Measurements from ENCODE around the gene NACA2.

The NACA2 gene

GRCh38 chr17:61619493-61619892 is 28.5 kb upstream of the NACA2 start:
- H3K27ac Mint-ChIP-seq: no peak overlapping the region
- H3K27me3 Mint-ChIP-seq: peaks cover 1% of the 10 kb centered on the region
- intact Hi-C loops (cut with micrococcal nuclease): no loop called here
- no peaks in the 10 kb centered on the region for H3K4me1 Mint-ChIP-seq (ENCODE audit: low read depth)
- H3K9me3 Mint-ChIP-seq: peaks cover 28% of the 10 kb centered on the region
- H3K36me3 Mint-ChIP-seq (ENCODE audit: low read depth): no peaks in the 10 kb centered on the region
- no peak overlapping the region for H3K4me3 Mint-ChIP-seq

DNA sequence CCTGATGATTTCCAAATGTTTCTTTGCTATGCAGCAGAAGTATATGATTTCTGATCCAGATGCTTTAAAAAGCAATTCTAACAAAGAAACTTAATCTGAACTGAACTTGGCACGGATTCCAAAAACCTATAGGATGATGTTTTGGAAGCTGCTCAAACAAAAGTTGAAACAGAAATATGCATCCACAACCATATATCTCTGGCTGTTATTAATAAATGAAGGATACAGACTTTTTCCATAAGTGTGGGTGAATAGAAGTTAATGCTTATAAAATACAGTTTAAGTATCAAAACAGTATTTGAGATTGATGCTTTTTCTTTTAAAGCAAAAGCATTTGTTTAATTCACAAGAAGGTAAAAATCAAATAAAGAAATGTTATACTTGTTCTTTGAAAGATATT is 27.9 kb upstream of the NACA2 start:
- Mint-ChIP-seq H3K9me3 (peaks cover 28% of the 10 kb centered on the region), H3K27me3 (peaks cover 1% of the 10 kb centered on the region), H3K4me1 (ENCODE audit: low read depth) (no peaks in the 10 kb centered on the region), H3K27ac (no peak overlapping the region), H3K4me3 (no peak overlapping the region), H3K36me3 (ENCODE audit: low read depth) (no peaks in the 10 kb centered on the region)
- intact Hi-C loops (cut with micrococcal nuclease): no loop called here

- peaks cover 28% of the 10 kb centered on the region for H3K9me3 Mint-ChIP-seq
- H3K4me3 Mint-ChIP-seq: no peak overlapping the region
- H3K27me3 Mint-ChIP-seq: peaks cover 1% of the 10 kb centered on the region
- intact Hi-C loops (cut with micrococcal nuclease): no loop called here
- H3K4me1 Mint-ChIP-seq (ENCODE audit: low read depth): no peaks in the 10 kb centered on the region
- no peak overlapping the region for H3K27ac Mint-ChIP-seq
- H3K36me3 Mint-ChIP-seq (ENCODE audit: low read depth): no peaks in the 10 kb centered on the region
Observed at GRCh38 chr17:61617330-61617729, 26.3 kb upstream of the NACA2 start.

GRCh38 chr17:61616783-61617182 is 25.8 kb upstream of the NACA2 start:
- Mint-ChIP-seq H3K4me1 (ENCODE audit: low read depth) (no peaks in the 10 kb centered on the region), H3K27me3 (peaks cover 1% of the 10 kb centered on the region), H3K36me3 (ENCODE audit: low read depth) (no peaks in the 10 kb centered on the region), H3K27ac (no peak overlapping the region), H3K4me3 (no peak overlapping the region), H3K9me3 (peaks cover 28% of the 10 kb centered on the region)
- intact Hi-C loops (cut with micrococcal nuclease): no loop called here

- Mint-ChIP-seq H3K27ac (no peak overlapping the region), H3K27me3 (peaks cover 1% of the 10 kb centered on the region), H3K36me3 (ENCODE audit: low read depth) (no peaks in the 10 kb centered on the region), H3K9me3 (peaks cover 13% of the 10 kb centered on the region), H3K4me1 (ENCODE audit: low read depth) (no peaks in the 10 kb centered on the region), H3K4me3 (no peak overlapping the region)
- intact Hi-C loops (cut with micrococcal nuclease): no loop called here
Observed at GRCh38 chr17:61614219-61614618, 23.2 kb upstream of the NACA2 start.

- Mint-ChIP-seq H3K9me3 (no peaks in the 10 kb centered on the region), H3K4me3 (no peak overlapping the region), H3K4me1 (ENCODE audit: low read depth) (no peaks in the 10 kb centered on the region), H3K27me3 (no peaks in the 10 kb centered on the region), H3K36me3 (ENCODE audit: low read depth) (no peaks in the 10 kb centered on the region), H3K27ac (no peak overlapping the region)
- intact Hi-C loops (cut with micrococcal nuclease): no loop called here
Observed at GRCh38 chr17:61611323-61611722, 20.3 kb upstream of the NACA2 start.

DNA sequence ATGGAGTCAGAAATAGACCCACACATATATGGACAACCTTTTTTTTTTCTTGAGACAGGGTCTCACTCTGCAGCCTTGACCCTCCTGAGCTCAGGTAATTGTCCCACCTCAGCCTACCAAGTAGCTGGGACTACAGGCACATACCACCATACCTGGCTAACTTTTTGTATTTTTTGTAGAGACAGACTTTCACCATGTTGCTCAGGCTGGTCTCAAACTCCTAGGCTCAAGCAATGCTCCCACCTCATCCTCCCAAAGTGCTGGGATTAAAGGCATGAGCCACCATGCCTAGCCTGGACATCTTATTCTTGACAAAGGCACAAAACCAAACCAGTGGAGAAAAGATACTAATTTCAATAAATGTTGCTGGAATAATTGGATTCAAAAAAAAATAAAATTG is 14.7 kb upstream of the NACA2 start:
- H3K4me1 Mint-ChIP-seq (ENCODE audit: low read depth): no peaks in the 10 kb centered on the region
- intact Hi-C loops (cut with micrococcal nuclease): no loop called here
- no peak overlapping the region for H3K4me3 Mint-ChIP-seq
- no peak overlapping the region for H3K27ac Mint-ChIP-seq
- peaks cover 1% of the 10 kb centered on the region for H3K27me3 Mint-ChIP-seq
- H3K36me3 Mint-ChIP-seq (ENCODE audit: low read depth): no peaks in the 10 kb centered on the region
- no peaks in the 10 kb centered on the region for H3K9me3 Mint-ChIP-seq

DNA sequence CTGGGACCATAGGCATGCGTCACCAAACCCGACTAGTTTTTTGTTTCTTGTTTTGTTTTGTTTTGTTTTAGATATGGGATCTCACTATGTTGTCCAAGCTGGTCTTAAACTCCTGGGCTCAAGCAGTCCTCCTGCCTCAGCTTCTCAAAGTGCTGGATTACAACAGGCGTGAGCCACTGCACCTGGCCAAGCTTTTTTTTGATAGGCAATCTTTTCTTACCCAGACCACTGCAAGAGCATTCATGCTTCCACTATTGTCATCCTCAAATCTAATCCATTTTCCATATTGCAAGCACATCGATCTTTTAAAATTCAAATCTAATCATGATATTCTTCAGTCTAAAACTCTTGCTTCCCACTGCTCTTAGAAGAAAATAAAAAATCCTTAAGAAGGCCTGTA is 10.3 kb upstream of the NACA2 start:
- H3K9me3 Mint-ChIP-seq: no peaks in the 10 kb centered on the region
- peaks cover 4% of the 10 kb centered on the region for H3K27me3 Mint-ChIP-seq
- intact Hi-C loops (cut with micrococcal nuclease): no loop called here
- no peaks in the 10 kb centered on the region for H3K4me1 Mint-ChIP-seq (ENCODE audit: low read depth)
- H3K27ac Mint-ChIP-seq: no peak overlapping the region
- no peaks in the 10 kb centered on the region for H3K36me3 Mint-ChIP-seq (ENCODE audit: low read depth)
- H3K4me3 Mint-ChIP-seq: no peak overlapping the region

DNA sequence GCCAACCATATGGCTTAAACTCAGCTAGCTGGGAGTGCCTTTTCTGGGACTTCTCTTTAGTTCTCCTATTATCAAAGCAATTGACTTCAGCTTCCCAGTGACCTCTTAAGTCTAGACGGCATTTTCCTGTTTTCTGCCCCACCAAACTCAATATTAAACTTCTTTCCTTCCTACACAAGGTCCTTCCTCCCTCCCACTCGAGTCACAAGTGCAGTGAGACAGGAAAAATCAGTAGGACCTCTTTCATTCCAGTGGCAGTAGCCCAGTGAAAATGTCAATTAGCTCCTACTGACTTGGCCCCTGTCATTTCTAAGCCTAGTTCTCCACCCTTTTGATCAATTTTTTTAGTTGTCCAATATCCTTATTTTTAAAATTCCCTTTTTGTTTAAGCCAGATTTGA is 9.6 kb upstream of the NACA2 start:
- intact Hi-C loops (cut with micrococcal nuclease): no loop called here
- peaks cover 6% of the 10 kb centered on the region for H3K27me3 Mint-ChIP-seq
- H3K4me1 Mint-ChIP-seq (ENCODE audit: low read depth): no peaks in the 10 kb centered on the region
- H3K36me3 Mint-ChIP-seq (ENCODE audit: low read depth): no peaks in the 10 kb centered on the region
- no peak overlapping the region for H3K27ac Mint-ChIP-seq
- no peaks in the 10 kb centered on the region for H3K9me3 Mint-ChIP-seq
- no peak overlapping the region for H3K4me3 Mint-ChIP-seq

GRCh38 chr17:61599608-61600007 is 8.6 kb upstream of the NACA2 start:
- Mint-ChIP-seq H3K4me3 (no peak overlapping the region), H3K27me3 (peaks cover 6% of the 10 kb centered on the region), H3K9me3 (no peaks in the 10 kb centered on the region), H3K4me1 (ENCODE audit: low read depth) (no peaks in the 10 kb centered on the region), H3K27ac (no peak overlapping the region), H3K36me3 (ENCODE audit: low read depth) (no peaks in the 10 kb centered on the region)
- intact Hi-C loops (cut with micrococcal nuclease): no loop called here

DNA sequence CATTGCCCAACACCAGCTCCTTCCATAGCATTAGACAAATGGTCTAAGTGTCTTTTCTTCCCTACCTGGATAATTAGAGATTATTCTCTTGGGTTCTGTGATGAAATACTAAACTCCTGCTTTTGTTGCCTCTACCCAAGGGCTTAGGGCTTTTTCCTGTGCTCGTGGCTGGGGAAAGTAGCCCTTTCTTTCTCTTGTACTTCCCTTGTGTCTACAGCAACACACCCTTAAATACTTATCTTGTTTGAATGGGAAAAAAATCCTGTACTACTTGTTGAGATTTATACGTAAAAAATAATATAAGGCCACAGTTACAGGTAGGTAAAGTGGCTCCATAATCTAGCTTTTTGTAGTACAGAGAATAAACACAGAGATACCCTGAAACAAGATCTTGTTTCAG is 7.0 kb upstream of the NACA2 start:
- no peaks in the 10 kb centered on the region for H3K36me3 Mint-ChIP-seq (ENCODE audit: low read depth)
- no peak overlapping the region for H3K4me3 Mint-ChIP-seq
- H3K27ac Mint-ChIP-seq: no peak overlapping the region
- peaks cover 10% of the 10 kb centered on the region for H3K27me3 Mint-ChIP-seq
- H3K9me3 Mint-ChIP-seq: no peaks in the 10 kb centered on the region
- no peaks in the 10 kb centered on the region for H3K4me1 Mint-ChIP-seq (ENCODE audit: low read depth)
- intact Hi-C loops (cut with micrococcal nuclease): no loop called here

DNA sequence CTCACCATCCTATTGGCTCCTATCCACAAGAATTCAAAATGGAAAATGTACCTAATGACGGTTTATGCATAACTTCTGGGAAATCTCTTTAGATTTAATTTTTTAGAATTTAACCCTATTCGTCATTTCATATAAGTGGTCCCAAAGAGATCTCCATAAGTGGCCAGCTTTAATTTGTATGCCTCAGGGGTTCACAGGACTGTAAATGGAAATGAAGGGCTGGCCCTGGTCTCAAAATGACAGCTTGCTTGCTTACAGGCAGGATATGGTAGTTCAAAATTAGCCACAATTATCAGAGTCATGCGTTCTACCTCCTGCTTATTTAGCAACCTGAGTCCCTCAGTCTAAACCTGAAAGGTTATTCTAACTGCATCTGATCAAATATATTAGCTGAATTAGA is 6.6 kb upstream of the NACA2 start:
- no peaks in the 10 kb centered on the region for H3K36me3 Mint-ChIP-seq (ENCODE audit: low read depth)
- H3K4me1 Mint-ChIP-seq (ENCODE audit: low read depth): no peaks in the 10 kb centered on the region
- intact Hi-C loops (cut with micrococcal nuclease): no loop called here
- no peak overlapping the region for H3K27ac Mint-ChIP-seq
- no peaks in the 10 kb centered on the region for H3K9me3 Mint-ChIP-seq
- H3K27me3 Mint-ChIP-seq: peaks cover 11% of the 10 kb centered on the region
- no peak overlapping the region for H3K4me3 Mint-ChIP-seq

GRCh38 chr17:61595418-61596186 is 4.6 kb upstream of the NACA2 start:
- Mint-ChIP-seq H3K4me1 (ENCODE audit: low read depth) (no peaks in the 10 kb centered on the region), H3K36me3 (ENCODE audit: low read depth) (no peaks in the 10 kb centered on the region), H3K4me3 (no peak overlapping the region), H3K27ac (no peak overlapping the region), H3K27me3 (peaks cover 9% of the 10 kb centered on the region), H3K9me3 (no peaks in the 10 kb centered on the region)
- intact Hi-C loops (cut with micrococcal nuclease): no loop called here

- Mint-ChIP-seq H3K36me3 (ENCODE audit: low read depth) (no peaks in the 10 kb centered on the region), H3K4me1 (ENCODE audit: low read depth) (no peaks in the 10 kb centered on the region), H3K9me3 (no peaks in the 10 kb centered on the region), H3K27me3 (peaks cover 9% of the 10 kb centered on the region), H3K4me3 (no peak overlapping the region), H3K27ac (no peak overlapping the region)
- intact Hi-C loops (cut with micrococcal nuclease): no loop called here
Observed at GRCh38 chr17:61594294-61594825, 3.3 kb upstream of the NACA2 start.

DNA sequence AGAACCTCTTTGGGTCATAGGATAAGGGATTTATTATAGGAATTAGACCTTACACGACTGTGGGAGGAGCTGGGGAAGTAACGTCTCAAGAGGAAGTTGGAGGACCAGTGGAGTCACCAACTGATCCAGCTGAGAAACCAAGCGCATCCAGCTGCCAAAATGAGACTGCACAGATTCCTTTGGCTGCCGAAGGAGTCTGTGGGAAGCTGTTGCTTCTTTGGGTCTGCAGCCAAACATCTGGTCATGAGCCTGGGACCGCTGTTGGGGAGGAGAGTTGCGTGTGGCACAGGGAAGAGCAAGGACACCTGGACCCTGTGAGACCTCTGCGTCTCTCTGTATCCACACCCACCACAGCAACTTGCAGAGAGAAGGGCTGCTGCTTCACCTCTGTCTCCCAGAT is 2.4 kb upstream of the NACA2 start:
- peaks cover 9% of the 10 kb centered on the region for H3K27me3 Mint-ChIP-seq
- no peak overlapping the region for H3K4me3 Mint-ChIP-seq
- no peaks in the 10 kb centered on the region for H3K4me1 Mint-ChIP-seq (ENCODE audit: low read depth)
- intact Hi-C loops (cut with micrococcal nuclease): no loop called here
- no peaks in the 10 kb centered on the region for H3K36me3 Mint-ChIP-seq (ENCODE audit: low read depth)
- H3K27ac Mint-ChIP-seq: no peak overlapping the region
- H3K9me3 Mint-ChIP-seq: no peaks in the 10 kb centered on the region
